DOHH2 (cell line): ENCODE measurements around the gene COX7A2L.

Source experiments
- H3F3A ChIP-seq: fragments of 200-600 bp; sonication (generic), shearing (Covaris generic); 2 replicates; pipeline ENCODE4 v1.6.0; 2016; ENCODE audit warnings: antibody characterized with exemption, mild to moderate bottlenecking; ENCODE audit not compliant: control insufficient read depth, insufficient read depth
- H3K27ac ChIP-seq: fragments of 200-600 bp; sonication (generic); 2 replicates; pipeline ENCODE4 v1.5.1; 2014; ENCODE audit warnings: low read depth, mild to moderate bottlenecking, low read length, moderate library complexity
- H3K27me3 ChIP-seq: fragments of 200-600 bp; sonication (generic); 2 replicates; pipeline ENCODE4 v1.6.1; 2014; ENCODE audit warnings: mild to moderate bottlenecking, low read length, mixed read lengths; ENCODE audit not compliant: control insufficient read depth
- H3K36me3 ChIP-seq: fragments of 200-600 bp; sonication (generic); 2 replicates; pipeline ENCODE4 v1.6.1; 2014; ENCODE audit warnings: mild to moderate bottlenecking, low read length, moderate library complexity, mixed read lengths; ENCODE audit not compliant: control insufficient read depth
- H3K4me1 ChIP-seq: fragments of 200-600 bp; sonication (generic); 2 replicates; pipeline ENCODE4 v1.6.1; 2014; ENCODE audit warnings: mild to moderate bottlenecking, low read length, mixed read lengths; ENCODE audit not compliant: control insufficient read depth
- H3K4me2 ChIP-seq: fragments of 200-600 bp; sonication (generic); 2 replicates; pipeline ENCODE4 v1.6.0; 2014; ENCODE audit warnings: mild to moderate bottlenecking, low read length, moderate library complexity
- H3K4me3 ChIP-seq: fragments of 200-600 bp; sonication (generic); 2 replicates; pipeline ENCODE4 v1.5.1; 2014; ENCODE audit warnings: mild to moderate bottlenecking, low read length, mixed read lengths
- H3K79me2 ChIP-seq: fragments of 200-600 bp; sonication (generic); 2 replicates; pipeline ENCODE4 v1.6.1; 2014; ENCODE audit warnings: mild to moderate bottlenecking, low read length, mixed read lengths; ENCODE audit not compliant: control insufficient read depth
- H3K9me2 ChIP-seq: fragments of 200-600 bp; sonication (generic); replicated peaks from 2 replicates; pipeline ENCODE4 v1.6.1; 2014; ENCODE audit warnings: mild to moderate bottlenecking, low read length, mixed read lengths; ENCODE audit not compliant: control insufficient read depth
- H3K9me3 ChIP-seq: fragments of 200-600 bp; sonication (generic); 2 replicates; pipeline ENCODE4 v1.6.1; 2014; ENCODE audit warnings: antibody characterized with exemption, low read length, mixed read lengths; ENCODE audit not compliant: control insufficient read depth, insufficient read depth
- H4K20me1 ChIP-seq: fragments of 200-600 bp; sonication (generic); 2 replicates; pipeline ENCODE4 v1.6.0; 2014; ENCODE audit warnings: low read depth, mild to moderate bottlenecking, antibody characterized with exemption, low read length, moderate library complexity; ENCODE audit not compliant: control insufficient read depth, insufficient read depth
- CTCF ChIP-seq: fragments of 200-600 bp; sonication (generic); IDR thresholded peaks from one replicate; pipeline ENCODE4 v1.5.1; 2014; ENCODE audit warnings: antibody characterized with exemption, mild to moderate bottlenecking, low read depth, low read length; ENCODE audit not compliant: poor library complexity, severe bottlenecking
- EZH2phosphoT487 ChIP-seq: fragments of 200-600 bp; sonication (generic); IDR thresholded peaks from 2 replicates; pipeline ENCODE4 v1.6.1; 2017; ENCODE audit warnings: borderline replicate concordance, mild to moderate bottlenecking, antibody characterized with exemption, low read length, moderate library complexity, mixed read lengths

COX7A2L gene

GRCh38 chr2:42333579-42333978 is 27.4 kb downstream of the COX7A2L start:
- Histone ChIP-seq H3K27me3 (no peaks in the 10 kb centered on the region), H4K20me1 (no peaks in the 10 kb centered on the region), H3K36me3 (peaks cover 58% of the 10 kb centered on the region), H3K9me2 (no peaks in the 10 kb centered on the region), H3K79me2 (no peaks in the 10 kb centered on the region), H3K4me1 (no peaks in the 10 kb centered on the region), H3K4me3 (no peak overlapping the region), H3K4me2 (no peak overlapping the region), H3F3A (peaks cover 6% of the 10 kb centered on the region), H3K27ac (no peak overlapping the region), H3K9me3 (no peaks in the 10 kb centered on the region)
- TF ChIP-seq CTCF (no peak), EZH2phosphoT487 (no peak)

- H3K4me3 ChIP-seq: no peak overlapping the region
- no peaks in the 10 kb centered on the region for H3K4me1 ChIP-seq
- no peaks in the 10 kb centered on the region for H3K79me2 ChIP-seq
- H3K9me3 ChIP-seq: no peaks in the 10 kb centered on the region
- peaks cover 54% of the 10 kb centered on the region for H3K36me3 ChIP-seq
- H3K27ac ChIP-seq: no peak overlapping the region
- H3K27me3 ChIP-seq: no peaks in the 10 kb centered on the region
- H3F3A ChIP-seq: peaks cover 6% of the 10 kb centered on the region
- H4K20me1 ChIP-seq: no peaks in the 10 kb centered on the region; the same call in 1 of the 2 replicates
- H3K4me2 ChIP-seq: no peak overlapping the region
- H3K9me2 ChIP-seq: no peaks in the 10 kb centered on the region
- no peak for TF ChIP-seq EZH2phosphoT487
- TF ChIP-seq CTCF: no peak
These were observed 28.4 kb downstream of the COX7A2L start for GRCh38 chr2:42332575-42332974.

GRCh38 chr2:42331569-42332284 is 29.3 kb downstream of the COX7A2L start:
- H3K27me3 ChIP-seq: no peaks in the 10 kb centered on the region
- H3K27ac ChIP-seq: no peak overlapping the region
- no peaks in the 10 kb centered on the region for H3K79me2 ChIP-seq
- H4K20me1 ChIP-seq: no peaks in the 10 kb centered on the region; the same call in 1 of the 2 replicates
- H3F3A ChIP-seq: peaks cover 3% of the 10 kb centered on the region; the same call in 1 of the 2 replicates
- H3K36me3 ChIP-seq: peaks cover 51% of the 10 kb centered on the region
- no peaks in the 10 kb centered on the region for H3K9me3 ChIP-seq
- TF ChIP-seq EZH2phosphoT487: no peak
- TF ChIP-seq CTCF: no peak
- H3K4me1 ChIP-seq: no peaks in the 10 kb centered on the region
- no peaks in the 10 kb centered on the region for H3K9me2 ChIP-seq
- no peak overlapping the region for H3K4me2 ChIP-seq
- no peak overlapping the region for H3K4me3 ChIP-seq
